SJCRH30 (cell line): Measurements from ENCODE around the gene PAPOLG. TPM values are rescaled to one million over a fixed set of nuclear protein-coding genes. Genes with fewer than 3 reads are reported as not detected.
"Not testable (repeated sequence)": the region's sequence is repeated elsewhere in the genome, so short reads cannot be mapped to it uniquely, and the experiment has no call there.

Experiments used
- DNase-seq, 2 experiments: peaks; one replicate each; pipeline ENCODE4 v3.0.0-alpha.2; 2015 to 2020
- H3K27ac ChIP-seq: fragments of 250-450 bp; sonication (Bioruptor Pico); 2 replicates; pipeline ENCODE4 v1.5.1; 2020; ENCODE audit warnings: mild to moderate bottlenecking, moderate library complexity
- H3K27me3 ChIP-seq: fragments of 250-450 bp; sonication (Bioruptor Pico); 2 replicates; pipeline ENCODE4 v1.5.1; 2020; ENCODE audit warnings: mild to moderate bottlenecking, moderate library complexity
- H3K36me3 ChIP-seq: fragments of 250-450 bp; sonication (Bioruptor Pico); 2 replicates; pipeline ENCODE4 v1.5.1; 2020; ENCODE audit warnings: mild to moderate bottlenecking, moderate library complexity
- H3K4me1 ChIP-seq: fragments of 250-450 bp; sonication (Bioruptor Pico); 2 replicates; pipeline ENCODE4 v1.5.1; 2020; ENCODE audit warnings: mild to moderate bottlenecking, moderate library complexity
- H3K4me3 ChIP-seq: fragments of 250-450 bp; sonication (Bioruptor Pico); 2 replicates; pipeline ENCODE4 v1.5.1; 2020; ENCODE audit warnings: mild to moderate bottlenecking, moderate library complexity
- H3K9me3 ChIP-seq: fragments of 250-450 bp; sonication (Bioruptor Pico); replicated peaks from 2 replicates; pipeline ENCODE4 v1.5.1; 2020; ENCODE audit warnings: mild to moderate bottlenecking, moderate library complexity
- total RNA-seq: library from RNA; depleted of rRNA; stranded (reverse); fragments of >200 nt; shearing (Covaris generic); gene quantifications from 2 replicates; pipeline ENCODE4 v1.2.3, GENCODE V29; 2014

The PAPOLG gene
- total RNA-seq, 1 experiment from 2014 or later, result 40.5 TPM

- no peaks in the 10 kb centered on the region for H3K9me3 ChIP-seq
- DNase-seq, result no peak
Measured at GRCh38 chr2:60804473-60804872, 48.4 kb downstream of the PAPOLG start.

GRCh38 chr2:60806595-60806987, 50.5 kb downstream of the PAPOLG start:
- H3K4me1 ChIP-seq, result peaks cover 18% of the 10 kb centered on the region
- no peak for DNase-seq
- peak overlapping the region; percentile 47 for H3K27ac ChIP-seq
- H3K9me3 ChIP-seq, result no peaks in the 10 kb centered on the region
- H3K27me3 ChIP-seq, result no peaks in the 10 kb centered on the region
- H3K4me3 ChIP-seq, result peak overlapping the region; percentile 35; the same call in 1 of the 2 replicates
- no peaks in the 10 kb centered on the region for H3K36me3 ChIP-seq

More at GRCh38 chr2:60804473-60804872, 48.4 kb downstream of the PAPOLG start:
- Histone ChIP-seq H3K4me3 (no peak overlapping the region), H3K27me3 (no peaks in the 10 kb centered on the region), H3K36me3 (peaks cover 13% of the 10 kb centered on the region; the same call in 1 of the 2 replicates), H3K27ac (no peak overlapping the region), H3K4me1 (peaks cover 15% of the 10 kb centered on the region; the same call in 1 of the 2 replicates)

- DNase-seq, result peak; percentile 90 to 94
- H3K27ac ChIP-seq, result peak overlapping the region; percentile 47
- H3K36me3 ChIP-seq, result no peaks in the 10 kb centered on the region
- peaks cover 23% of the 10 kb centered on the region for H3K4me1 ChIP-seq
- no peaks in the 10 kb centered on the region for H3K9me3 ChIP-seq
- H3K27me3 ChIP-seq, result no peaks in the 10 kb centered on the region
- H3K4me3 ChIP-seq, result peak overlapping the region; percentile 35
Measured at GRCh38 chr2:60806988-60807681, 51.1 kb downstream of the PAPOLG start.

- Histone ChIP-seq H3K27ac (no peak overlapping the region), H3K4me3 (no peak overlapping the region), H3K4me1 (peaks cover 28% of the 10 kb centered on the region), H3K27me3 (no peaks in the 10 kb centered on the region), H3K36me3 (no peaks in the 10 kb centered on the region), H3K9me3 (no peaks in the 10 kb centered on the region)
- no peak for DNase-seq
Measured at GRCh38 chr2:60808330-60808801, 52.3 kb downstream of the PAPOLG start.

GRCh38 chr2:60811491-60812375, 55.7 kb downstream of the PAPOLG start:
- Histone ChIP-seq H3K27ac (no peak overlapping the region), H3K27me3 (no peaks in the 10 kb centered on the region), H3K4me1 (peaks cover 21% of the 10 kb centered on the region), H3K4me3 (no peak overlapping the region), H3K36me3 (no peaks in the 10 kb centered on the region), H3K9me3 (no peaks in the 10 kb centered on the region)
- DNase-seq, result peak; percentile 32 to 52

- not testable (repeated sequence) for H3K9me3 ChIP-seq, H3K36me3 ChIP-seq, DNase-seq, H3K4me3 ChIP-seq, H3K27me3 ChIP-seq, H3K4me1 ChIP-seq, H3K27ac ChIP-seq
Measured at GRCh38 chr2:60817191-60817590, 61.1 kb downstream of the PAPOLG start.

GRCh38 chr2:60818272-60818671, 62.2 kb downstream of the PAPOLG start:
- no peaks in the 10 kb centered on the region for H3K36me3 ChIP-seq
- H3K4me3 ChIP-seq, result no peak overlapping the region
- no peak overlapping the region for H3K27ac ChIP-seq
- no peaks in the 10 kb centered on the region for H3K27me3 ChIP-seq
- H3K9me3 ChIP-seq, result no peaks in the 10 kb centered on the region
- DNase-seq, result no peak
- H3K4me1 ChIP-seq, result no peaks in the 10 kb centered on the region

GRCh38 chr2:60819155-60819862, 63.2 kb downstream of the PAPOLG start:
- no peak overlapping the region for H3K27ac ChIP-seq
- H3K27me3 ChIP-seq, result no peaks in the 10 kb centered on the region
- DNase-seq, result no peak
- H3K9me3 ChIP-seq, result no peaks in the 10 kb centered on the region
- no peaks in the 10 kb centered on the region for H3K36me3 ChIP-seq
- H3K4me3 ChIP-seq, result no peak overlapping the region
- H3K4me1 ChIP-seq, result no peaks in the 10 kb centered on the region

- H3K4me3 ChIP-seq, result no peak overlapping the region
- no peak for DNase-seq
- no peaks in the 10 kb centered on the region for H3K4me1 ChIP-seq
Measured at GRCh38 chr2:60819936-60820335, 63.9 kb downstream of the PAPOLG start.

GRCh38 chr2:60820416-60821132, 64.5 kb downstream of the PAPOLG start:
- H3K27me3 ChIP-seq, result no peaks in the 10 kb centered on the region
- H3K36me3 ChIP-seq, result no peaks in the 10 kb centered on the region

More at GRCh38 chr2:60819936-60820335, 63.9 kb downstream of the PAPOLG start:
- H3K27ac ChIP-seq, result no peak overlapping the region
- H3K9me3 ChIP-seq, result no peaks in the 10 kb centered on the region
- H3K27me3 ChIP-seq, result no peaks in the 10 kb centered on the region
- H3K36me3 ChIP-seq, result no peaks in the 10 kb centered on the region

GRCh38 chr2:60821133-60821469, 65.0 kb downstream of the PAPOLG start:
- Histone ChIP-seq H3K4me3 (no peak overlapping the region), H3K27ac (no peak overlapping the region), H3K9me3 (no peaks in the 10 kb centered on the region), H3K27me3 (no peaks in the 10 kb centered on the region), H3K36me3 (no peaks in the 10 kb centered on the region), H3K4me1 (no peaks in the 10 kb centered on the region)
- DNase-seq, result no peak

More at GRCh38 chr2:60820416-60821132, 64.5 kb downstream of the PAPOLG start:
- no peak overlapping the region for H3K27ac ChIP-seq
- H3K4me3 ChIP-seq, result no peak overlapping the region
- DNase-seq, result no peak
- H3K4me1 ChIP-seq, result no peaks in the 10 kb centered on the region
- H3K9me3 ChIP-seq, result no peaks in the 10 kb centered on the region

- no peak overlapping the region for H3K27ac ChIP-seq
- H3K4me1 ChIP-seq, result no peaks in the 10 kb centered on the region
- H3K9me3 ChIP-seq, result no peaks in the 10 kb centered on the region
- H3K36me3 ChIP-seq, result no peaks in the 10 kb centered on the region
- H3K4me3 ChIP-seq, result no peak overlapping the region
- no peaks in the 10 kb centered on the region for H3K27me3 ChIP-seq
- DNase-seq, result no peak
Measured at GRCh38 chr2:60821587-60822302, 65.7 kb downstream of the PAPOLG start.

GRCh38 chr2:60822987-60823386, 66.9 kb downstream of the PAPOLG start:
- Histone ChIP-seq H3K36me3 (no peaks in the 10 kb centered on the region), H3K9me3 (no peaks in the 10 kb centered on the region), H3K4me3 (no peak overlapping the region), H3K27me3 (no peaks in the 10 kb centered on the region), H3K4me1 (no peaks in the 10 kb centered on the region), H3K27ac (no peak overlapping the region)
- DNase-seq, result no peak
